ENCODE results near the gene NAPA.
A peak's percentile ranks its signal among the peaks of the same experiment; 100 is the strongest.

Gene NAPA

DNA sequence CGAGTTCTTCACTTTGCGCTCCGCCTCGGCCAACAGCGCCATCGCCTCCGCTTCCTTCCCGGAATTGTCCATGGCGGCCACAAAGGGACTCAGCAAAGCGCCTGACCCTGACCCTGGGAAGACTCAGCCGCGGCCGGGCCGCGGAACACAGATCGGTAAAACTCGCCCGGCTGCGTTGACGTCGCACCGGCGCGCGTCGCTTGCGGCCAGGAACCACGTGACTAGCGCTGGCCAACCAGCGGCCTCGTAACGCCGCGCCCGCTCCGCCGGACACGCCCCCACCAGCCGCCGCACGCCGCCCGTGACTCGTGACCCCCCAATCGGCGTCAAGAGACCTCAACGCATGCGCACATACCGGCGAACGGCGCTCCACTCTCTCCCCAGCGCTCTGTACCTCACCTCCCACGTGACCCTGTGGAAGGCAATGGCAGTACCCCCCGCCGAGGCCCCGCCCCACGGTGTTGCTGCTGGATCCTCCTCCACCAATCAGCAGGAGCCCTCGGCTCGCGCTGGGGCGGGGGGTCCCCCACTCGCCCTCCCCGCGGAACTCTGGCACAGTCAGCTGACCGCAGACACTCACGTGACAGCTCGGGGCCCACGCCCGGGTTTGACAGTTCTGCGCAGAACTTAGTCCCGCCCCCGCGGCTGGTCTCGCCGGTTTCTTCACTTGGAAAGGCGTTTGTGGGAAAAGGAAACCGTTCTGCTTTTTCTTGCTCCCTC, at the start of gene NAPA:
Gene NAPA, minus strand, starts transcription at position 195 of the 720 bp plus-strand sequence. Its CDS starts 123 bp downstream, at position 72.
- DNase-seq = peak; percentile 100

GRCh38 chr19:47564081-47564480, 49.2 kb upstream of the NAPA start:
- no peak for DNase-seq

- DNase-seq = no peak
Observed at GRCh38 chr19:47561440-47562057, 46.7 kb upstream of the NAPA start.

GRCh38 chr19:47560999-47561398, 46.1 kb upstream of the NAPA start:
- no peak for DNase-seq

DNA sequence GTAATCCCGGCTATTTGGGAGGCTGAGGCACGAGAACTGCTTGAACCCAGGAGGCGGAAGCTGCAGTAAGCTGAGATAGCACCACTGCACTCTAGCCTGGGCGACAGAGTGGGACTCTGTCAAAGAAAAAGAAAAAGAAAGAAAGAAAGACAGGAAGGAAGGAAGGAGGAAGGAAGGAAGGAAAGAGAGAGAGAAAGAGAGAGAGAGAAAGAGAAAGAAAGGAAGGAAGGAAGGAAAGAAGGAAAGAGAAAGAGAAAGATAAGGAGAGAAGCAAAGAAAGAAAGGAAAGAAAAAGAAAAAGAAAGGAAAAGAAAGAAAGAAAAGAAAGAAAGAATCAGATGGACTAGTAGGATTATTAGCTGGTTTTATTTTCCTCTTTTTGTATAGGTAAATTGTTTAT, 35.3 kb upstream of the NAPA start:
- DNase-seq = no peak

GRCh38 chr19:47549261-47549862, 34.5 kb upstream of the NAPA start:
- DNase-seq = no peak

DNA sequence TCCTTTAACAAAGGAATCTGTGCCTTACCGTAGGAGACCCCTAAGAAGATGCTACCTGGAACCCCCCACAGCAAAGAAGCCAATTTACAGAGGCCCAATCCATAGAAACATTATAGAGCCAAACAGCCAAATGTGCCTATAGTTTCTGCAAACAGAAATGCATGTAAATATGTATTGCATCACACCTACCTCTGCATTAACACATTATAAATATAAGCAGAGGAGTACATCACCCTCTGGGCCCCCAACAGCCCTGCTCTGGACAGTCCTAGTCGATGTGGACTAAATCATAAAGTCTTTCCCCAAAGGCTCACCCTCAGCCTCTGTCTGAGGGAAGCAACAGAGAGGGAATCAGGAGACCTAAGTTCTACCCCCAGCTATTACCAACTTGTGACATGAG, 32.3 kb upstream of the NAPA start:
- no peak for DNase-seq

GRCh38 chr19:47545061-47545948, 30.4 kb upstream of the NAPA start:
- DNase-seq = no peak

GRCh38 chr19:47544476-47544875, 29.6 kb upstream of the NAPA start:
- DNase-seq = no peak

DNA sequence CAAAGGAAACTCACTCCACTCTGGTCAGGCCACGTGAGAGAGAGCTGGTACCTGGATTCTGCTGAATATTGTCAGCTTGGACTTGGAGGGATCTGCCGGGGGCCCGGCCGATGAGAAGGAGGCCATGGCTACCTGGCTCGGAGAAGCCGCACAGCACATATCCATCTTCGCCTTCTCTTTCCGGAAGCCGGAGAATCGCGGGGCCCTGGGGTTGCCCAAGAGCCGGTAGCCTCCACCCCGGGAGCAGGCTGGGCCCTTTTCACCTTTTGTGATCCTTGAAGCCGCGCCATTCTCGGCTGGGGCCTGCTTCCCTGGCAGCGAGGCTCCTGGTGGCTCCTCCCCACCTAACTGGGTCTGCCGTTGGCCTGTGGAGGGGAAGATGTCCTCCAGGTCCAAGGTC, 29.2 kb upstream of the NAPA start:
- no peak for DNase-seq

DNA sequence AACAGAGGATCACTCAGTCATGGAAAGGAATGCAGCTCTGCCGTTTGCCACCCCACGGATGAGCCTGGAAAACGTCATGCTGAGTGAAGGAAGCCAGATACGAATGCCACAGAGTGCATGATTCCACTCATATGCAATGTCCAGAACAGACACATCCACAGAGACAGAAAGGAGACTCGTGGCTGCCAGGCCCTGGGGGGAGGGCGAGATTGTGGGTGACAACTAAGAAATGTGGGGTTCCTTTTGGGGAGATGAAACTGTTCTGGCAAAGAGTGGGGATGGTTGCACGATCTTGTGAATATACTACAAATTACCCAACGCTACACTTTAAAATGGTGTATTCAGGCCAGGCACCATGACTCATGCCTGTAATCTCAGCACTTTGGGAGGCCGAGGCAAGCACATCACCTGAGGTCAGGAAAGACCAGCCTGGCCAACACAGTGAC, 27.2 kb upstream of the NAPA start:
- DNase-seq = no peak

- no peak for DNase-seq
Observed at GRCh38 chr19:47541518-47541917, 26.7 kb upstream of the NAPA start.

DNA sequence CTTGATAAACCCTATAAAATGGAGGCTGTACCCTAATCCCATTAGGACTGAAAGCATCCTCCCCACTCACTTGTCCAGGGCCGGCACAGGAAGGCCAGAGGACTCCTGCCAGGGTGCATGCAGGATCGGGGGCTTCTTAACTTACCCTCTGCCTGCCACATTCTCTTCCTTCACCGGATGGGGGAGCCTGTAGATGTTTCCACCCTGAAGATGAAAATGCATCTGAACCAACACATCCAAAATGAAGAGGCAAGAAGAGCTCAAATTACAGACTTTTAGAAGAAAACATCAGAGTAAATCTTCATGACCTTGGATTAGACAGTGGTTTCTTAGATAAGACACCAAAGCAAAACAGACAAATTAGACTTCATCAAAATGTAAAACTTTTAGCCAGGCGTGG, 25.9 kb upstream of the NAPA start:
- no peak for DNase-seq

DNA sequence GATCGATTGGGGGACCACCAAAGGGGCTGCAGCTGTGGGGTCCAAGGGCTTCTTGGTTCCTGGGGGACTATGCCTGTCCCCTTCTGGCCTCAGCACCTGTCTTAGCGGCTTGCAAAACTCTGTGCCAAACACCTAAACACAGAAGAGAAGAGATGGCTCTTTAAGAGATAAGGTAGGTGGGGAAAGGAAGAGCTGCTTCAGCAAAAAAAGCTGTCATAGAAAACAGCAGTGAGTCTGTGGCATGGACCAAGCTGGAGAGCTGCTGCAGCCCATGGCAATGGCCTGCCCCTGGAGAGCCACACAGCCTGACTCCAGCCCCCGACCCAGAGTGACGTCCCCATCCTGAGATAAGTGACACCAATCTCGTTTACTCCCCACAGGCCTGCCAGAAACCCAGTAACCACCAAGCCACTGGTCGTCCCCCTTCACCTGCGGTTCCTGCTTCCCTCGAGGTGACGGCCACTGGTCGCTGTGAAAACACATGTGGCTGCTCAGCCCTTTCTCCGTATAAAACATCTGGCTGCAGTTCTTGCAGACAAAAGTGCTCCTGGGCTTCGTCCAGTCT, 25.0 kb upstream of the NAPA start:
- DNase-seq = no peak

DNA sequence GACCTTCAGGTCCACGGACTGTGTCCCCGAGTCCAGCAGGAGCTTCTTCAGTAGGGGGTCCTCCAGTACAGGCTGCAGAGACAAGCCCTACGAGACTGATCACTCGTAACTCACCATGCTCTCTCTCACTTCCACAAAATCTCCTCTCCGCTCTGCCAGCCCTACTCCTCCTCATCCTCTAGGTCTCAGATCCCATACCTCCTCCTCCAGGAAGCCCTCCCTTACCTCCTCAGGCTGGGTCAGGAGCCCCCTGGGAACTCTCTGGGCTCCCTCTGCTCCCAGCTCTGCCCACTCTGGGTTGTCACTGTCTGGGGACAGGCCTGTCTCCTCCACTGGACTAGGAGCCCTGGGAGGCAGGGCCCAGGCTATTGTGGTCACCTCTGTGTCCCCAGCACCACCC, 23.9 kb upstream of the NAPA start:
- DNase-seq = no peak

DNA sequence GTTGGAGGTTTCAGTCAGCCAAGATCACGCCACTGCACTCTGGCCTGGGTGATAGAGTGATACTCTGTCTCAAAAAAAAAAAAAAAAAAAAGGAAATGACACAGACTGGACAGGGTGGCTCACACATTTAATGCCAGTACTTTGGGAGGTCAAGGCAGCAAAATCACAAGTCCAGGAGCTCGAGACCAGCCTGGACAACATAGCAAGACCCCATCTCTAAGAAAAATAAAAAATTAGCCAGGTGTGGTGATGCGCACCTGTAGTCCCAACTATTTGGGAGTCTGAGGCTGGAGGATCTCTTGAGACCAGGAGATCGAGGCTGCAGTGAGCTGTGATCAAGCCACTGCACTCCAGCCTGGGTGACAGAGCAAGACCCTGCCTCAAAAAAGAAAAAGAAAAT, 22.6 kb upstream of the NAPA start:
- DNase-seq = no peak

DNA sequence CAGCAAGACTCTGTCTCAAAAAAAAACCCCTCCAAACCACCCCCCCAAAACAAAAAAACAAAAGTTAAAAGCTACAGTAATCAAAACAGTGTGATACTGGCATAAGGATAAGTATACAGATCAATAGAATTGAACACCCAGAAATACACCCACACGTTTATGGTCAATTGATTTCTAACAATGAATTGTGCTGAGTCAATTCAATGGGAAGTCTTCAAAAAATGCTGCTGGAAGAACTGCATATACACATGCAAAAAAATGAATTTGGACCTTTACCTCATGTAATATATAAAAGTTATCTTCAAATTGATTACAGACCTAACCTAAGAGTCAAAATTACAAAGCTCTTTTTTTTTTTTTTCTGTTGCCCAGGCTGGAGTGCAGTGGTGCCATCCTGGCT, 19.8 kb upstream of the NAPA start:
- DNase-seq = no peak

- DNase-seq = no peak
Observed at GRCh38 chr19:47531640-47532387, 17.0 kb upstream of the NAPA start.

DNA sequence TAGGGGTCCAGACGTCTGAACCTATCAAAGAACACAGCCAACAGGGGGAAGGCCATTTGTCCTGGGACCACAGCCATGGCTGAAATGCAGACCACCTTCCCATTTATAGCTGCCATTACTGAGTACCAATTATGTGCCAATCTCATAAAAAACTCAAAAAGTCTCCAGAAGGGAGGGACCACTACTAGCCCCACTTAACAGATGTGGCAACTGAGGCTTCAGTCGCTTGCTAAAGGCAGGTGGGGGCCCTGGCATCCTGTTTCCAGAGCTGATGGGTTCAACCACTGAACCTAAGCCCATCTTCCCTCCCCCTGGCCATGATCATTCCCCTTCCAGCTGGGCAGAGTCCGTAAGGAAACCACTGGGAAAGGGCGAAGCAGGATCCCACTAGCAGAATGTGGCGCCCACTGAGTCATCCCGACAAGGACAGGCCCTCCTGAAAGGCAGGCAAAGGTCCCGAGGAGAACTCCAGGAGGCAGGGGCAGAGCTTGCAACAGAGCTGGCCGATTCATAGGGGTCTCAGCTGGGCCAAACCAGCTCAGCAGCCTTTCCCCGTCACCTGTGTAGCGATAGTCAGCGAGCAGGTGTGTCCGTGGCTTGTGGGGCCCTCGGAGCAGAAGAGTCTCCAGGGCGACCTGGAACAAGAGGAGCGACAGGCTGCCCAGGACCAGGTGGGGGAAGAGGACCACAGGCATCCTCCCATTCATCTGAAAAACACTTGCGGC, 14.3 kb upstream of the NAPA start:
- DNase-seq = no peak

GRCh38 chr19:47526798-47527197, 11.9 kb upstream of the NAPA start:
- no peak for DNase-seq

- DNase-seq = no peak
Observed at GRCh38 chr19:47523473-47523872, 8.6 kb upstream of the NAPA start.

Data from activated effector memory CD4-positive, alpha-beta T cell treated with Interleukin-2 at 50 U/mL for 16 hours (primary cell).